Measurements from ENCODE around the gene RNF207. TPM values are rescaled to one million over a fixed set of nuclear protein-coding genes. Genes with fewer than 3 reads are reported as not detected.
A peak's percentile ranks its signal among the peaks of the same experiment; 100 is the strongest.

Gene RNF207
- total and polyA plus RNA-seq, 2 donors (not counting 1 experiment from before 2014, with no cell fraction given), result 2.6 to 17.2 TPM

GRCh38 chr1:6191968-6192367 is 14.0 kb upstream of the RNF207 start:
- Histone ChIP-seq H3K36me3 (ENCODE audit: control insufficient read depth, insufficient read depth, low read length) (peaks cover 13% of the 10 kb centered on the region), H3K27me3 (ENCODE audit: control insufficient read depth, insufficient read depth, low read length) (no peaks in the 10 kb centered on the region), H3K4me2 (ENCODE audit: extremely low read depth, insufficient read depth, low read length) (no peak overlapping the region), H3K9ac (ENCODE audit: insufficient read depth, low read length) (no peak overlapping the region), H2AFZ (ENCODE audit: low read length) (no peak overlapping the region), H4K20me1 (ENCODE audit: control insufficient read depth, extremely low read depth, insufficient read depth, low read length) (no peaks in the 10 kb centered on the region), H3K4me3 (replicated peaks in 1 of 4; ENCODE audit: control extremely low read depth in 1 of 4, insufficient read depth in 1 of 4, low read depth in 3 of 4, low read length in 4 of 4) (no peak overlapping the region), H3K27ac (ENCODE audit: insufficient read depth, low read length) (no peak overlapping the region), H3K79me2 (ENCODE audit: control insufficient read depth, insufficient read depth, low read length) (peaks cover 59% of the 10 kb centered on the region), H3K9me3 (ENCODE audit: control insufficient read depth, insufficient read depth, low read depth, low read length) (no peaks in the 10 kb centered on the region), H3K4me1 (ENCODE audit: control insufficient read depth, extremely low read depth, insufficient read depth, low read length) (no peaks in the 10 kb centered on the region)
- TF ChIP-seq EZH2 (IDR thresholded peaks at IDR 0.05; ENCODE audit: low read length, missing control alignments) (no peak), CTCF (conservative IDR thresholded peaks at IDR 0.05 in 1 of 2, IDR thresholded peaks at IDR 0.05 in 1 of 2; ENCODE audit: low read depth in 1 of 2, low read length in 2 of 2) (no peak)
- DNase-seq (ENCODE audit: low read depth in 2 of 2), result no peak

- Histone ChIP-seq H3K4me1 (ENCODE audit: control insufficient read depth, extremely low read depth, insufficient read depth, low read length) (peaks cover 9% of the 10 kb centered on the region), H2AFZ (ENCODE audit: low read length) (no peak overlapping the region), H4K20me1 (ENCODE audit: control insufficient read depth, extremely low read depth, insufficient read depth, low read length) (no peaks in the 10 kb centered on the region), H3K27me3 (ENCODE audit: control insufficient read depth, insufficient read depth, low read length) (no peaks in the 10 kb centered on the region), H3K4me2 (ENCODE audit: extremely low read depth, insufficient read depth, low read length) (peak overlapping the region; percentile 86), H3K9ac (ENCODE audit: insufficient read depth, low read length) (no peak overlapping the region), H3K9me3 (ENCODE audit: control insufficient read depth, insufficient read depth, low read depth, low read length) (no peaks in the 10 kb centered on the region), H3K36me3 (ENCODE audit: control insufficient read depth, insufficient read depth, low read length) (peaks cover 6% of the 10 kb centered on the region), H3K4me3 (replicated peaks in 1 of 4; ENCODE audit: control extremely low read depth in 1 of 4, insufficient read depth in 1 of 4, low read depth in 3 of 4, low read length in 4 of 4) (peak overlapping the region; percentile 88 to 100 (median 93)), H3K79me2 (ENCODE audit: control insufficient read depth, insufficient read depth, low read length) (peaks cover 51% of the 10 kb centered on the region), H3K27ac (ENCODE audit: insufficient read depth, low read length) (peak overlapping the region; percentile 85)
- TF ChIP-seq EZH2 (IDR thresholded peaks at IDR 0.05; ENCODE audit: low read length, missing control alignments), result no peak
- TF ChIP-seq CTCF (conservative IDR thresholded peaks at IDR 0.05 in 1 of 2, IDR thresholded peaks at IDR 0.05 in 1 of 2; ENCODE audit: low read depth in 1 of 2, low read length in 2 of 2), result no peak
- no peak for DNase-seq (ENCODE audit: low read depth in 2 of 2)
Measured at GRCh38 chr1:6197746-6198427, 8.0 kb upstream of the RNF207 start.

- H3K27ac ChIP-seq (ENCODE audit: insufficient read depth, low read length), result peak overlapping the region; percentile 85
- H3K36me3 ChIP-seq (ENCODE audit: control insufficient read depth, insufficient read depth, low read length), result peaks cover 5% of the 10 kb centered on the region
- peak overlapping the region; percentile 88 to 100 (median 93) for H3K4me3 ChIP-seq (replicated peaks in 1 of 4; ENCODE audit: control extremely low read depth in 1 of 4, insufficient read depth in 1 of 4, low read depth in 3 of 4, low read length in 4 of 4)
- no peak overlapping the region for H2AFZ ChIP-seq (ENCODE audit: low read length)
- TF ChIP-seq CTCF (conservative IDR thresholded peaks at IDR 0.05 in 1 of 2, IDR thresholded peaks at IDR 0.05 in 1 of 2; ENCODE audit: low read depth in 1 of 2, low read length in 2 of 2), result no peak
- no peak for TF ChIP-seq EZH2 (IDR thresholded peaks at IDR 0.05; ENCODE audit: low read length, missing control alignments)
- peak overlapping the region; percentile 86 for H3K4me2 ChIP-seq (ENCODE audit: extremely low read depth, insufficient read depth, low read length)
- H4K20me1 ChIP-seq (ENCODE audit: control insufficient read depth, extremely low read depth, insufficient read depth, low read length), result no peaks in the 10 kb centered on the region
- peak overlapping the region; percentile 96 for H3K9ac ChIP-seq (ENCODE audit: insufficient read depth, low read length)
- H3K27me3 ChIP-seq (ENCODE audit: control insufficient read depth, insufficient read depth, low read length), result no peaks in the 10 kb centered on the region
- H3K79me2 ChIP-seq (ENCODE audit: control insufficient read depth, insufficient read depth, low read length), result peaks cover 46% of the 10 kb centered on the region
- H3K4me1 ChIP-seq (ENCODE audit: control insufficient read depth, extremely low read depth, insufficient read depth, low read length), result peaks cover 9% of the 10 kb centered on the region
- DNase-seq (ENCODE audit: low read depth in 2 of 2), result peak in 1 of 2 donors; percentile 18
- no peaks in the 10 kb centered on the region for H3K9me3 ChIP-seq (ENCODE audit: control insufficient read depth, insufficient read depth, low read depth, low read length)
Measured at GRCh38 chr1:6198646-6199297, 7.1 kb upstream of the RNF207 start.
